OCI-LY1 (cell line): ENCODE measurements around the gene GFPT1.

Experiments
- H2AFZ ChIP-seq: fragments of 200-600 bp; sonication (generic), shearing (Covaris generic); 2 replicates; pipeline ENCODE4 v1.6.0; 2014; ENCODE audit warnings: antibody characterized with exemption, mild to moderate bottlenecking, low read length
- H3F3A ChIP-seq: fragments of 200-600 bp; sonication (generic), shearing (Covaris generic); 2 replicates; pipeline ENCODE4 v1.6.0; 2014; ENCODE audit warnings: mild to moderate bottlenecking, antibody characterized with exemption, low read length, moderate library complexity; ENCODE audit not compliant: insufficient read depth
- H3K27ac ChIP-seq: fragments of 200-600 bp; sonication (generic); 2 replicates; pipeline ENCODE4 v1.5.1; 2014; ENCODE audit warnings: low read length, mixed run types, mild to moderate bottlenecking, low read depth; ENCODE audit not compliant: poor library complexity, severe bottlenecking
- H3K27me3 ChIP-seq: fragments of 200-600 bp; sonication (generic); 2 replicates; pipeline ENCODE4 v1.6.0; 2014; ENCODE audit warnings: antibody characterized with exemption, mild to moderate bottlenecking, low read length, moderate library complexity; ENCODE audit not compliant: insufficient read depth
- H3K36me3 ChIP-seq: fragments of 200-600 bp; sonication (generic); 2 replicates; pipeline ENCODE4 v1.6.1; 2014; ENCODE audit warnings: mild to moderate bottlenecking, antibody characterized with exemption, low read length, moderate library complexity, mixed read lengths; ENCODE audit not compliant: insufficient read depth
- H3K4me1 ChIP-seq: fragments of 200-600 bp; sonication (generic); 2 replicates; pipeline ENCODE4 v1.5.1; 2014; ENCODE audit warnings: mild to moderate bottlenecking, low read length, moderate library complexity; ENCODE audit not compliant: insufficient read depth, severe bottlenecking
- H3K4me2 ChIP-seq: fragments of 200-600 bp; sonication (generic), shearing (Covaris generic); 2 replicates; pipeline ENCODE4 v1.6.1; 2014; ENCODE audit warnings: low read length
- H3K4me3 ChIP-seq: fragments of 200-600 bp; sonication (generic); 2 replicates; pipeline ENCODE4 v1.5.1; 2014; ENCODE audit warnings: low read length, low read depth, mild to moderate bottlenecking, mixed read lengths; ENCODE audit not compliant: poor library complexity, severe bottlenecking
- H3K79me2 ChIP-seq: fragments of 200-600 bp; shearing (Covaris generic); 2 replicates; pipeline ENCODE4 v1.6.1; 2016; ENCODE audit warnings: mixed run types, low read length, mixed read lengths; ENCODE audit not compliant: insufficient read depth
- H3K9ac ChIP-seq: fragments of 200-600 bp; sonication (generic), shearing (Covaris generic); 2 replicates; pipeline ENCODE4 v1.6.1; 2014; ENCODE audit warnings: mild to moderate bottlenecking, low read length, mixed read lengths
- H3K9me2 ChIP-seq: fragments of 200-600 bp; sonication (generic), shearing (Covaris generic); 2 replicates; pipeline ENCODE4 v1.6.1; 2014; ENCODE audit warnings: low read depth, mild to moderate bottlenecking, low read length, mixed read lengths
- H3K9me3 ChIP-seq: fragments of 200-600 bp; shearing (Covaris generic); 2 replicates; pipeline ENCODE4 v1.6.1; 2014; ENCODE audit warnings: low read length, mixed read lengths
- H4K20me1 ChIP-seq: fragments of 200-600 bp; sonication (generic), shearing (Covaris generic); 2 replicates; pipeline ENCODE4 v1.6.0; 2016; ENCODE audit warnings: mild to moderate bottlenecking, low read length; ENCODE audit not compliant: insufficient read depth
- EZH2 ChIP-seq: fragments of 200-600 bp; sonication (generic), shearing (Covaris generic); IDR thresholded peaks from 2 replicates; pipeline ENCODE4 v1.8.0; 2017; ENCODE audit warnings: borderline replicate concordance, mixed run types, mild to moderate bottlenecking, antibody characterized with exemption, low read length, moderate library complexity, mixed read lengths
- TF ChIP-seq, protein P1 (sequence below): fragments of 200-600 bp; sonication (generic), shearing (Covaris generic); IDR thresholded peaks from 2 replicates; pipeline ENCODE4 v1.5.1; 2017; ENCODE audit warnings: mild to moderate bottlenecking, antibody characterized with exemption, low read length, moderate library complexity, mixed read lengths

The GFPT1 gene

DNA sequence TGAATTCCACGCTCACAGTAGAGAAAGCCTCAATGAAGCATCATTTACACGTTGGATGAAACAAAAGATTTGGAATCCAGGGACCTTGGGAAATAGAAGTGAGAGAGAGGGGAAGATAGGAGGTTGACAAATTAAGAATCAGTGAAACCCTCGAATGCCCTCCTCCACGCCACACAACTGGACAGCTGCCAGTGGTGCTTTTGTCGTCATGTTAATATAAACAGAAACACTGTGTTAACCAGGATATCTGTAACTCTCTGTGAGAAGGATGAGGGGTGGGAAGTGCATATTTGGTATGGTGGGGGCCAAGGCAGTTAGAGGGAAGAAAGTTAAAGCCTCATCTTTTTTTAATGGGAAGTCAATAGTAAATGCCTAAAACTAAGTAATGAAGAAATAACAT lies 108.7 kb downstream of the GFPT1 start:
- Histone ChIP-seq H3K79me2 (no peaks in the 10 kb centered on the region), H3K36me3 (no peaks in the 10 kb centered on the region), H4K20me1 (no peaks in the 10 kb centered on the region), H3K9me3 (no peaks in the 10 kb centered on the region), H2AFZ (no peak overlapping the region), H3F3A (no peaks in the 10 kb centered on the region), H3K4me2 (no peak overlapping the region), H3K27me3 (no peaks in the 10 kb centered on the region), H3K4me1 (no peaks in the 10 kb centered on the region), H3K27ac (no peak overlapping the region), H3K9ac (no peak overlapping the region), H3K4me3 (no peak overlapping the region), H3K9me2 (no peaks in the 10 kb centered on the region)
- TF ChIP-seq, protein P1, sequence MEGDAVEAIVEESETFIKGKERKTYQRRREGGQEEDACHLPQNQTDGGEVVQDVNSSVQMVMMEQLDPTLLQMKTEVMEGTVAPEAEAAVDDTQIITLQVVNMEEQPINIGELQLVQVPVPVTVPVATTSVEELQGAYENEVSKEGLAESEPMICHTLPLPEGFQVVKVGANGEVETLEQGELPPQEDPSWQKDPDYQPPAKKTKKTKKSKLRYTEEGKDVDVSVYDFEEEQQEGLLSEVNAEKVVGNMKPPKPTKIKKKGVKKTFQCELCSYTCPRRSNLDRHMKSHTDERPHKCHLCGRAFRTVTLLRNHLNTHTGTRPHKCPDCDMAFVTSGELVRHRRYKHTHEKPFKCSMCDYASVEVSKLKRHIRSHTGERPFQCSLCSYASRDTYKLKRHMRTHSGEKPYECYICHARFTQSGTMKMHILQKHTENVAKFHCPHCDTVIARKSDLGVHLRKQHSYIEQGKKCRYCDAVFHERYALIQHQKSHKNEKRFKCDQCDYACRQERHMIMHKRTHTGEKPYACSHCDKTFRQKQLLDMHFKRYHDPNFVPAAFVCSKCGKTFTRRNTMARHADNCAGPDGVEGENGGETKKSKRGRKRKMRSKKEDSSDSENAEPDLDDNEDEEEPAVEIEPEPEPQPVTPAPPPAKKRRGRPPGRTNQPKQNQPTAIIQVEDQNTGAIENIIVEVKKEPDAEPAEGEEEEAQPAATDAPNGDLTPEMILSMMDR = no peak
- TF ChIP-seq EZH2 = no peak

DNA sequence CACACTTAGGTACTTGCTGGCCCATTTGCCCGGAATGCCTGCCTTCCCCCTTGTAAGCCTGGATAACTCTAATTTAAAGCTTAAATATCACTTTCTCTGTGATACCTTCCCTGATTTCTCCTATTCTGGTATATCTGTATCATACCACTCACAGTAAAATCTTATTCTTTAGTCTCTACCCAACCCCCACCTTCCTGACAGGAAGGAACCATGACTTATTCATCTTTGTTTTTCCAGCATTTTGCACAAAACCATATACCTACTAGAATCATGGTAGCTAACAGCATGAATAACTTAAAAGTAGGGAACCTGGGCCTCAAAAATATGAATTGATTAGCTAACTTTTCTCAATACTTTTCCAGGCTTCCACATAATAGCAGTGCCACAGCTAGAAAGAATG lies 111.5 kb downstream of the GFPT1 start:
- Histone ChIP-seq H3F3A (no peaks in the 10 kb centered on the region), H3K4me2 (no peak overlapping the region), H2AFZ (no peak overlapping the region), H3K79me2 (no peaks in the 10 kb centered on the region), H3K27me3 (no peaks in the 10 kb centered on the region), H3K9me3 (no peaks in the 10 kb centered on the region), H3K4me3 (no peak overlapping the region), H3K36me3 (no peaks in the 10 kb centered on the region), H4K20me1 (no peaks in the 10 kb centered on the region), H3K27ac (no peak overlapping the region), H3K9me2 (no peaks in the 10 kb centered on the region), H3K9ac (no peak overlapping the region), H3K4me1 (no peaks in the 10 kb centered on the region)
- no peak for TF ChIP-seq EZH2
- TF ChIP-seq, protein P1 = no peak

DNA sequence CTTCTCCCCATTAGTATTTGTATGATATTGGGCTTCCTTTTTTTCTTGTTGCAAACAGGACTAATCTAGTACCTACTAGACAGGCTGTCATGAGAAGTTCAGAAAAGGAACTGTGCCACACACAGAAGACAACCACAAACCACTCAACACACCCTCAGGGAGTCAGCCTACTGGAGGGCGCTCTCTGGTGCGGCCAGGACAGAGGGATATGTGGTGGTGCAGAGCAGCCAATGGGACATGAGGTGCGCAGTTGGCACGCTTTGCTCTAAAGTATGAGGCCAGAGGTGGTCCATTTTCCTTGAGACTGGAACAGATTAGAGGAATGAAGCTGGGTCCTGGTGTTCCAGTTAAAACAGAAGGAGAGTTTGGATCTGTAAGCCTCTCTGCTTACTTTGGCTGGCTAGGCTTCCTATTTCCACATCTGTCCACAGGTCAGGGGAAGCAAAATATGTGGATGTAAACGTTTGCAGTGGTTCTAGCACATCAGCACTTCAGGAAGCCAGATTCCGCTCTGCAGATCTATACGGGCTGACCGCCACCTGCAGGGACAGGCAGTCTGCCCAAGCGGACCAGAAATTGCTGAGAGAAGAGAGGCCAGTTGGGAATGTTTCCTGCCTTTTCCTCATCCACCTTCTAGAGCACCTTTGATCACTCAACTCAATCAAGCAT lies 114.1 kb downstream of the GFPT1 start:
- no peak overlapping the region for H3K4me2 ChIP-seq
- TF ChIP-seq, protein P1 = no peak
- TF ChIP-seq EZH2 = no peak

More for the DNA sequence above, 114.1 kb downstream of the GFPT1 start:
- no peak overlapping the region for H3K4me3 ChIP-seq
- H3K9me3 ChIP-seq = no peaks in the 10 kb centered on the region
- H4K20me1 ChIP-seq = no peaks in the 10 kb centered on the region
- H3K9ac ChIP-seq = no peak overlapping the region
- H2AFZ ChIP-seq = no peak overlapping the region
- no peaks in the 10 kb centered on the region for H3F3A ChIP-seq
- H3K27me3 ChIP-seq = no peaks in the 10 kb centered on the region
- H3K4me1 ChIP-seq = no peaks in the 10 kb centered on the region
- H3K36me3 ChIP-seq = no peaks in the 10 kb centered on the region
- no peaks in the 10 kb centered on the region for H3K79me2 ChIP-seq
- no peak overlapping the region for H3K27ac ChIP-seq
- no peaks in the 10 kb centered on the region for H3K9me2 ChIP-seq
